ENCODE measurements around the gene ROR2.
"Not testable (repeated sequence)": the region's sequence is repeated elsewhere in the genome, so short reads cannot be mapped to it uniquely, and the experiment has no call there.

The ROR2 gene

GRCh38 chr9:91663858-91664257 lies 286.2 kb downstream of the ROR2 start:
- no peak for DNase-seq

- no peak for DNase-seq
These were observed 288.6 kb downstream of the ROR2 start for GRCh38 chr9:91661451-91661850.

GRCh38 chr9:91660521-91660920 lies 289.5 kb downstream of the ROR2 start:
- no peak for DNase-seq

- no peak for DNase-seq
These were observed 290.2 kb downstream of the ROR2 start for GRCh38 chr9:91659529-91660495.

- DNase-seq, result no peak
These were observed 291.4 kb downstream of the ROR2 start for GRCh38 chr9:91658513-91659105.

GRCh38 chr9:91657501-91657900 lies 292.5 kb downstream of the ROR2 start:
- no peak for DNase-seq

GRCh38 chr9:91655658-91656057 lies 294.4 kb downstream of the ROR2 start:
- DNase-seq, result no peak

GRCh38 chr9:91655215-91655614 lies 294.8 kb downstream of the ROR2 start:
- no peak for DNase-seq

- no peak for DNase-seq
These were observed 295.5 kb downstream of the ROR2 start for GRCh38 chr9:91654527-91654926.

GRCh38 chr9:91647371-91647770 lies 302.7 kb downstream of the ROR2 start:
- DNase-seq, result no peak

- DNase-seq, result no peak
These were observed 303.3 kb downstream of the ROR2 start for GRCh38 chr9:91646702-91647101.

- no peak for DNase-seq
These were observed 305.6 kb downstream of the ROR2 start for GRCh38 chr9:91644433-91644832.

- DNase-seq, result no peak
These were observed 306.4 kb downstream of the ROR2 start for GRCh38 chr9:91643481-91644077.

GRCh38 chr9:91642771-91643170 lies 307.3 kb downstream of the ROR2 start:
- no peak for DNase-seq

- no peak for DNase-seq
These were observed 309.6 kb downstream of the ROR2 start for GRCh38 chr9:91640428-91640827.

GRCh38 chr9:91639054-91639453 lies 311.0 kb downstream of the ROR2 start:
- DNase-seq, result no peak

GRCh38 chr9:91634832-91635231 lies 315.2 kb downstream of the ROR2 start:
- DNase-seq, result not testable (repeated sequence)

- no peak for DNase-seq
These were observed 320.3 kb downstream of the ROR2 start for GRCh38 chr9:91629718-91630117.

GRCh38 chr9:91628892-91629291 lies 321.1 kb downstream of the ROR2 start:
- no peak for DNase-seq

GRCh38 chr9:91625331-91625730 lies 324.7 kb downstream of the ROR2 start:
- no peak for DNase-seq

GRCh38 chr9:91623004-91623403 lies 327.0 kb downstream of the ROR2 start:
- no peak for DNase-seq

GRCh38 chr9:91622121-91622520 lies 327.9 kb downstream of the ROR2 start:
- not testable (repeated sequence) for DNase-seq

- DNase-seq, result not testable (repeated sequence)
These were observed 336.0 kb downstream of the ROR2 start for GRCh38 chr9:91614044-91614443.

- DNase-seq, result no peak
These were observed 338.4 kb downstream of the ROR2 start for GRCh38 chr9:91611582-91611981.
